Epithelial cell of proximal tubule (primary cell): Measurements from ENCODE around the gene CCL20. TPM values are rescaled to one million over a fixed set of nuclear protein-coding genes. Genes with fewer than 3 reads are reported as not detected.

Experiments
- DNase-seq: peaks from one replicate; pipeline ENCODE4 v3.0.0-alpha.2; 2011; ENCODE audit warnings: low read depth
- H3K4me3 ChIP-seq: 2 replicates; pipeline ENCODE4 v1.5.1; 2011; ENCODE audit warnings: low read depth, mild to moderate bottlenecking, low read length
- CTCF ChIP-seq: conservative IDR thresholded peaks from 2 replicates; pipeline ENCODE4 v1.5.1; 2012; ENCODE audit warnings: low read depth, mild to moderate bottlenecking, low read length
- total RNA-seq: library from RNA; depleted of rRNA; stranded (reverse); fragments of >200 nt; gene quantifications from 2 replicates; pipeline ENCODE4 v1.2.3, GENCODE V29; 2015

The CCL20 gene
- total RNA-seq, 1 donor from 2014 or later = 1.0 TPM

- TF ChIP-seq CTCF = peak; percentile 78
- DNase-seq = peak; percentile 40
- H3K4me3 ChIP-seq = no peak overlapping the region
Observed at GRCh38 chr2:227862227-227862740, 48.6 kb downstream of the CCL20 start.

GRCh38 chr2:227862741-227863588 lies 49.3 kb downstream of the CCL20 start:
- peak; percentile 29 for TF ChIP-seq CTCF
- H3K4me3 ChIP-seq = no peak overlapping the region
- DNase-seq = peak; percentile 83

GRCh38 chr2:227864161-227864756 lies 50.6 kb downstream of the CCL20 start:
- TF ChIP-seq CTCF = no peak
- no peak overlapping the region for H3K4me3 ChIP-seq
- no peak for DNase-seq

GRCh38 chr2:227865291-227865690 lies 51.6 kb downstream of the CCL20 start:
- no peak overlapping the region for H3K4me3 ChIP-seq
- DNase-seq = no peak
- TF ChIP-seq CTCF = no peak

Other genes starting within 250 kb of the CCL20 start
- not detected in 2 replicates for gene SCYGR2, start 214.9 kb upstream of the CCL20 start, total RNA-seq
- not detected in 2 replicates for gene SCYGR3, start 199.0 kb upstream of the CCL20 start, total RNA-seq
- gene SCYGR4, start 196.3 kb upstream of the CCL20 start, total RNA-seq = not detected in 2 replicates
- gene SCYGR5, start 147.0 kb upstream of the CCL20 start, total RNA-seq = not detected in 2 replicates
- 0.17 and 0.29 TPM in 2 replicates for gene SLC19A3, start 95.8 kb upstream of the CCL20 start, total RNA-seq
- not detected in 2 replicates for gene SCYGR6, start 89.1 kb upstream of the CCL20 start, total RNA-seq
- gene SCYGR7, start 85.5 kb upstream of the CCL20 start, total RNA-seq = not detected in 2 replicates
- not detected in 2 replicates for gene SCYGR8, start 67.9 kb upstream of the CCL20 start, total RNA-seq
- gene DAW1, start 57.8 kb downstream of the CCL20 start, total RNA-seq = 1.6 and 1.7 TPM in 2 replicates